HS-27A (cell line): ENCODE results near the gene CNNM3.

Experiments
- DNase-seq: peaks from one replicate; pipeline ENCODE4 v3.0.0-alpha.2; 2012; ENCODE audit warnings: low read depth, missing footprints

The CNNM3 gene

GRCh38 chr2:96864343-96865091 lies 48.4 kb downstream of the CNNM3 start:
- DNase-seq: no peak

DNA sequence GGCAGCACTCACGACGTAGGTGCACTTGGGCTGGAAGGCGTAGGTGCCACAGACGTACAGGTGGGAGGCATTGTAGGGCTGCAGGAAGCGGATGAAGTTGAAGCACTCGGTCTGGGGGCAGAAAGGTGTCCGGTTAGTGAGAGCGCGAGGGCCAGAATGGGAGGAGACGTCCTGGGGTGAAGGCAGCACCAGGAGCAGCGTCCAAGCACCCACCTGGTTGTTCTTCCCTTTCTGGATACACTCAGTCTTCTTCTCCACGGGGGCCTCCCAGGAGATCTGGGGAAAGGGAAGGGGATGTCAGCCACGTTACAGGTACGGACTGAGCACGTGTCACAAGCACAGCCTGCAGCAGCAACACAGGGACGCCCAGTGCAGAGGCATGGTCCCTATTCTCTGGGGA lies 49.6 kb downstream of the CNNM3 start:
- DNase-seq: no peak

DNA sequence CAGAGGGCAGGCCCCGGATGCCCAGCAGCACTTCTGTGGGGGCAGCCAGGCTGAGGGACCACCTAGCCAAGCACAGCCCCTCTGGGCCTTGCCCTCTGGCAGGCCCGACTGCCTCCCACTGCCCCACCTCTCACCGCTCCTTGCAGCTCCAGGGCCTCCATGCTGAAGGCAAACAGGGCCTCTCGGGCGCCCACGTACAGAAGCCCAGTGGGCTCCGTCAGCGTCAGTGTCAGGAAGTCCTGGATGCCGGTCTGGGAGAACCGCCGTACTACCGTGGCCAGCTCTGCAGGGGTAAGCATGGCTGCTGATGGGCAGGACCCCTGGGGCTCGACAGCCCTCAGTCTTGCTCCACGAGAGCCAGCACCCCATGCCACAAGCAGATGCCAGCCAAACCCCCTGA lies 50.1 kb downstream of the CNNM3 start:
- no peak for DNase-seq

DNA sequence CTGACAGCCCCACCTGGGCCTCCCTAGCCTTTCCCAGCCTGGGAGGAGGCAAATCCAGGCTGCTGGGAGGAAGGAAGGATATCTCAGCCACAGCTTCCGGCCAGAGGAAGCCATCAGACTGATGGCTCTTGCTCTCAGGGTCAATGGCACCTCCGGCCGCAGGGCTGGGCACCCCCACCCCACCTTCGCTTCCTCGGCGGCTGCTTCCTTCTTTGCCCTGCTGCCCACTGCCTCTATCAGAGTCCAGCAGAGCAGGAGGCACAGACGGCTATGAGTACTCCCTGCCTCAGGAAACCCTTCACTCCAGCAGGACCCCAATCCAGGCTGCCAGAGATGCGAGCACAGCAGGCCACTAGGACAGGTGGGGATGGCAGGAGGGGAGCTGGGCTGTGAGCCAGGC lies 50.5 kb downstream of the CNNM3 start:
- DNase-seq: no peak

GRCh38 chr2:96866986-96867755 lies 51.1 kb downstream of the CNNM3 start:
- DNase-seq: no peak

GRCh38 chr2:96867756-96868554 lies 51.9 kb downstream of the CNNM3 start:
- no peak for DNase-seq

DNA sequence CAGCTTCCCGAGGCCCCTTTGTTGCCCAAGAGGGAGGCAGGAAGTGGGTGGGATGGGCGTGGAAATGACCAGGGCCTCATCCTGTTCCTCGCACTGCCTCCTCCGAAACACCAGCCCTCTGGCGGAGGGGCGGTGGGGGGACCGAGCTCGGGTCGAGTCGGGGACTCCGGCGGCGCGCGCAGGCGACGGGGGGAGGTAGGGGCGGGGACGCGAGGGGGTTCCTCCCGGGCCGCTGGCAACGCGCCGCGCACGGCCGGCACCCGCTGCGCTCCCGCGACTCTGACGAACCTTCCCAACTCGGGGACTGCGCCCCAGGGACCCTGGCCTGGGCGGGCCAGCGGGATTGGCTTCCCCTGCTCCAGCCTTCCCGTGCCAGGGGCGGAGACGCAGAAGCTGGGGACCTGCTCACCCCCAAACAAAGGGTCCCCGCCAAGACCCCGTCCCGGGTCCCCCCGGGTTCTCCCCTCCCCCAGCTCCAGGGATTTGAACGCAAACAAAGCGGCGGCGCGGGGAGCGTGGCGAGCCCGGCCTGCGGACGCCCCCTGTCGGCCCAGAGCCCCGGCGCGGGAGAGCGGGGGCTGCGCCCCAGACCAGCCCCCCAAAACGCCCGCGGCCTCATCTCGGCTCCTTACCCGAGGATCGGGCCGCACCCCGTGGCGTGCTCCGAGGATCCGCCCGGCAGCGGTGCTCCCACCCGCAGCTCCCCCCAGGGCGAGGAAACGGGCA lies 52.6 kb downstream of the CNNM3 start:
- peak; percentile 74 for DNase-seq

GRCh38 chr2:96869281-96869821 lies 53.3 kb downstream of the CNNM3 start:
- no peak for DNase-seq

GRCh38 chr2:96869822-96870625 lies 54.0 kb downstream of the CNNM3 start, which contains the start of gene SEMA4C:
Gene SEMA4C (minus strand): TSS chr2:96870080. CDS start chr2:96867886, 2,194 bp downstream.
- no peak for DNase-seq

- DNase-seq: no peak
Observed at GRCh38 chr2:96870626-96871255, 54.7 kb downstream of the CNNM3 start.

- no peak for DNase-seq
Observed at GRCh38 chr2:96872591-96873349, 56.7 kb downstream of the CNNM3 start.

- no peak for DNase-seq
Observed at GRCh38 chr2:96873651-96874096, 57.6 kb downstream of the CNNM3 start.

DNA sequence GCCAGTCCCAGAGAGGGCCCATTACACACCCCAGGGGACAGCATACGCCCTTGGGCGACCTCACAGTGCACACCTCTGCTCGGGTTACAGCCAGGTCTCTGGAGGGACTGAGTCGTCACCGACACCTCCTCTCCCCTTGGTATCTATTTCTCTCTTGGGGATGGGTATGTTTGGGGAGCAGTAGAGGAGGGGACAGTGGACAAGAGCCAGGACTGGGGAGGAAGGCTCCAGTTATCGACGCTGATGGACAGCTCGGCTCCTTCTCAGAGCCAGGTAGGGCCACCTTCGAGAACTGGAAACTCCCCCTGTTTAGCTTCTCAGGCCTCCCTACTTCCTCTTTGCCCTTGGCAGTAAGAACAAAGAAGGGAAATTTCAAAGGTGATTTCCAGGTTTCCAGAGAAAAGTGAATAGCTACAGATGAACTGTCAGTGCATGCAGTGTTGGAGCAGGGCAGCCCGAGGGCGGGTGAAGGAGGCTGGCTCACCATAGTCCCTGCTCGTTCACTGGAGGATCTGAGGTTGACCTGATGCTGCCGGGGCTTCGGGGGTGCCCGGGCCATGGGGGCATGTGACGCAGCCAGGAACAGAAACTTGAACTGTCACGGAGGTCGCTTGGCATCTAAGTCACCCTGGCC lies 58.2 kb downstream of the CNNM3 start:
- DNase-seq: no peak

DNA sequence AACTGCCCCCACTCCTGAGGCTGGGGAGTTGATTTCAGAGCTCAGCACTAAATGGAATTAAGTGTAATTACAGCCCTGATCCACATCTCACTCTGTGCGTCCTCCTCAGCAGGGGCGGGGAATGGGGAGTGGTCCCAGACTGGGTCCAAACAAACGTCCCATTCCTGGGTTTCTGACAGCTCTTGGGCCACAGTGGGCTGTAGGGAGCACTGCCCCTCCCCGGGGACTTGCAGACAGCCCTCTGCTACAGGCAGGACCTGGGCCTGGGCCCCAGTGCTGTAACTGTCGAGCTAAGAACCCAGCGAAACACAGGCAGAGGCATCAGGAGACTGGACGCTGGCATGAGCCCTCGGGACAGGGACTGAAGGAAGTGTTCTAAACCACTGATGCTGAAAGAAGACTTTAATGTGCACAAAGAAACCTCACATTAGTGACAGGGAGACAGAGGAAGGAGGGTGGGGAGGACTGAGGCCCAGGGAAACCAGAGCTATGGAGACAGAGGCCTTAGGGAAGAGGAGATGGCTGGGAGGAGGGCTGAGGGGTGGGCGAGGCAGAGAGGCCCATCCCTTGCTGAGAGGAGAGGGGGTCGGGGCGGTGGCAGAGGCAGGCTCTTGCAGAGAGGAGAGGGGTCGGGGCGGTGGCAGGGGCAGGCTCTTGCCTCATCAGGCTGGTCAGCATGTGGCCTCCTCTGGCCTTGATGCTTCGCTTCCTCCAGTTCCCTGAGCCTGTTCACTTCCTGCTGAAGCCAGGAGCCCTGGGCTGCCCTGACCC lies 59.6 kb downstream of the CNNM3 start:
- no peak for DNase-seq

DNA sequence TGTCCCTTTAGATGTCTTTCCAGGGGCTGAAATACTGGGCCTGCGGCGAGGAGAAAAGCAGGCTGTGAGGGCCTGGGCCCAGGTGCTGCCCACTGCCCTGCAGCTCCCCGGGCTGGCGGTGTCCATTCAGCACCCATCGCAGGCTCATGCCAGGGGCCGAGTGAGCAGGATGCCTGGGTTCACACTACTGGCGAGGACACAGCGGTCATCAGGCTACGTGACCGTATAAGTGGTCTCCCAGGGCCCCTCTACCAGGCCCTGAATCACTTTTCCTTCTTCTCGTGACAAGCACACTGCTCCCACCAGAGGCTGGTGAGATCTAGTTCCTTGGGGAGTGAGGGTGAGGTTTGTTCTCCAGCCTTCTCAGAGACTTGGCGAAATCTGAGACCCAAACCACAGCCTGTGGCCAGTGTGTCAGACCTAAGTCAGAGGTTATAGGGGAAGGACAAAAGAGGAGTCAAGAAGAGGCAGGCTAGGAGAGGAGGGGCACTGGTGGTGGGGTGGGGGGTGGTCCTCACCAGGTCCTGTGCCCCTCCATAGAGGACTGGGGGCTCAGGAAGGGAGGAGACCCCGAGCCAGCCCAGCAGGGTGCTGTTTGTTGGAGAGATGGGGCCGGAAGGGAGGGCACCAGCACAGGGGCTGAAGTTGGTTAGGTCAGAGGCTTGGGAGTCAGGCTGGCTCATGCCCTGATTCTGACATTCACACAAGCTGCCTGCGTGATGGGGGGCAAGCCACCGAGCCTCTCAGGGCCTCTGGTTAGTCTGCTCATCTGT lies 60.4 kb downstream of the CNNM3 start:
- DNase-seq: no peak

DNA sequence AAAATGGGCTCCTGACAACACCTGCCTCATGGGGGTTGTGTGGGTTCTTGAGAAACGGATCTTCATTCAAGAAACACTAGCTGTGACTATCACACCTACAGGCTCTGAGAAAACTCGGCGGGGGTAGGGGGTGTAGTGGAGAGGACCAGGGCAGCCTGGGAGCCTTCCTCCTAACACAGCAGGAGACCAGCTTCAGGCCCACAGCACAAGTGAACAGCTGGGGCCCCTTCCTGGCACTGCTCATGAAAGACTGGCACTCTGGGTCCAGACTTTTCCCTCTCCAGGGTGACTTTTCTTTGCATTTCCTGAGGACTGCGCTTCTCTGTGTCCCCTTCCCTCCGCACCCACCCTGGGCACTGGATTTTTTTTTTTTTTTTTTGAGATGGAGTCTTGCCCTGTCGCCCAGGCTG lies 61.0 kb downstream of the CNNM3 start:
- no peak for DNase-seq

DNA sequence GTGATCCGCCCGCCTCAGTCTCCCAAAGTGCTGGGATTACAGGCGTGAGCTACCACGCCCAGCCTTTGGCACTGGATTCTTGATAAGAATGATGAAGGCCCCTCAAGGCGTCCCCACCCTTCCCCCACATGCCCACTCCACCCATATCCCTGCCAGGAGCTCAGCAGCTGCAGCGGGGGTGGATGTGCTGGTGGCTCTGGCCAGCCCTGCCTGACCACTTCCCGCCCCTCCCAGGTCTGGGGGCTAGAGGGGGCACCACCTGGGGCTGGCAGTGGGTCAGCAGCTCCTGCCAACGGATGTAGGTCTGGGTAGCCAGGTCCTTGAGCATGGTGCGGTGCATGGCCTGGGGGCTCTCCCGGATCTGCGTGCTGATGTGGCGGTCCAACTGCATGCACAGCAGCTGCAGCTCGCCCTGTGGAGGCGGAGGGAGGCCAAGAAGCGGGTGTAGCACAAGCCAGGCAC lies 61.6 kb downstream of the CNNM3 start:
- DNase-seq: no peak
